HEK293 (cell line): ENCODE results near the gene OVOL3.

Experiments used
- CTCF ChIA-PET: fragments of 350-600 bp; formaldehyde crosslinking; extraction: SDS; loops from one replicate; lab custom pipeline; 2021; ENCODE audit warnings: antibody characterized with exemption; lab: Yijun Ruan, JAX
- POLR2A ChIA-PET: fragments of 300-600 bp; formaldehyde crosslinking; extraction: SDS; loops from one replicate; lab custom pipeline; 2020; ENCODE audit warnings: antibody characterized with exemption, inconsistent platforms; lab: Yijun Ruan, JAX
- H3K27ac ChIP-seq: fragments of 200-500 bp; sonication (Bioruptor generic); 2 replicates; pipeline ENCODE4 v1.5.1; 2014; ENCODE audit warnings: low read depth, low read length, control low read depth, inconsistent platforms; ENCODE audit errors: extremely low read depth
- H3K36me3 ChIP-seq, 2 experiments: fragments of 200-500 bp in 1 of 2; sonication (Bioruptor generic) in 1 of 2; 1 replicate in 1 of 2; 2 replicates in 1 of 2; pipeline ENCODE4 v1.5.1; 2014 to 2017; ENCODE audit warnings: inconsistent platforms in 2 of 2, low read length in 2 of 2; ENCODE audit not compliant: control insufficient read depth in 2 of 2, insufficient read depth in 1 of 2
- H3K4me1 ChIP-seq: fragments of 200-500 bp; sonication (Bioruptor generic); 2 replicates; pipeline ENCODE4 v1.5.1; 2014; ENCODE audit warnings: mild to moderate bottlenecking, low read length, inconsistent platforms; ENCODE audit not compliant: control insufficient read depth, insufficient read depth
- H3K4me3 ChIP-seq: 2 replicates; pipeline ENCODE4 v1.5.1; 2011; ENCODE audit warnings: low read depth, mild to moderate bottlenecking, control low read depth, low read length, moderate library complexity
- H3K9me3 ChIP-seq: fragments of 200-500 bp; sonication (Bioruptor generic); 2 replicates; pipeline ENCODE4 v1.5.1; 2014; ENCODE audit warnings: low read depth, low read length, inconsistent platforms; ENCODE audit not compliant: control insufficient read depth, insufficient read depth
- EGR2 ChIP-seq: fragments of 450-650 bp; formaldehyde crosslinking; IDR thresholded peaks from 2 replicates; pipeline ENCODE4 v1.5.1; 2016; ENCODE audit warnings: low read depth, missing biosample characterization, missing genetic modification characterization
- GFI1B ChIP-seq: fragments of 450-650 bp; formaldehyde crosslinking; IDR thresholded peaks from 2 replicates; pipeline ENCODE4 v1.5.1; 2016; ENCODE audit warnings: missing biosample characterization, missing genetic modification characterization
- GLI2 ChIP-seq: fragments of 450-650 bp; formaldehyde crosslinking; IDR thresholded peaks from 2 replicates; pipeline ENCODE4; 2017; ENCODE audit warnings: missing biosample characterization, missing genetic modification characterization, low read depth, borderline replicate concordance
- KLF1 ChIP-seq: fragments of 450-650 bp; formaldehyde crosslinking; IDR thresholded peaks from 2 replicates; pipeline ENCODE4 v1.5.1; 2016; ENCODE audit warnings: missing biosample characterization, missing genetic modification characterization
- KLF10 ChIP-seq: fragments of 450-650 bp; IDR thresholded peaks from 2 replicates; pipeline ENCODE4 v1.5.1; 2018; ENCODE audit warnings: missing biosample characterization, mild to moderate bottlenecking, missing genetic modification characterization
- KLF7 ChIP-seq: fragments of 450-650 bp; formaldehyde crosslinking; IDR thresholded peaks from 2 replicates; pipeline ENCODE4 v1.5.1; 2016; ENCODE audit warnings: missing biosample characterization, missing genetic modification characterization, borderline replicate concordance
- WT1 ChIP-seq: fragments of 450-650 bp; formaldehyde crosslinking; IDR thresholded peaks from 2 replicates; pipeline ENCODE4 v1.5.1; 2016; ENCODE audit warnings: missing biosample characterization, missing genetic modification characterization
- ZBTB17 ChIP-seq: fragments of 450-650 bp; formaldehyde crosslinking; IDR thresholded peaks from 2 replicates; pipeline ENCODE4 v1.5.1; 2016; ENCODE audit warnings: missing biosample characterization, missing genetic modification characterization
- ZBTB48 ChIP-seq: fragments of 450-650 bp; formaldehyde crosslinking; IDR thresholded peaks from 2 replicates; pipeline ENCODE4 v1.5.1; 2016; ENCODE audit warnings: missing biosample characterization, missing genetic modification characterization
- ZNF24 ChIP-seq: fragments of 450-650 bp; formaldehyde crosslinking; IDR thresholded peaks from 2 replicates; pipeline ENCODE4 v1.5.1; 2016; ENCODE audit warnings: missing biosample characterization, missing genetic modification characterization
- ZNF366 ChIP-seq: fragments of 450-650 bp; formaldehyde crosslinking; conservative IDR thresholded peaks from 2 replicates; pipeline ENCODE4 v1.5.1; 2016; ENCODE audit warnings: missing biosample characterization, missing genetic modification characterization
- ZNF394 ChIP-seq: fragments of 450-650 bp; formaldehyde crosslinking; IDR thresholded peaks from 2 replicates; pipeline ENCODE4 v1.5.1; 2016; ENCODE audit warnings: missing biosample characterization, missing genetic modification characterization, mild to moderate bottlenecking, moderate library complexity, borderline replicate concordance
- ZNF416 ChIP-seq: fragments of 450-650 bp; formaldehyde crosslinking; IDR thresholded peaks from 2 replicates; pipeline ENCODE4 v1.5.1; 2016; ENCODE audit warnings: missing biosample characterization, missing genetic modification characterization
- ZNF530 ChIP-seq: fragments of 450-650 bp; formaldehyde crosslinking; IDR thresholded peaks from 2 replicates; pipeline ENCODE4 v1.5.1; 2016; ENCODE audit warnings: low read depth, missing biosample characterization, missing genetic modification characterization
- ZNF629 ChIP-seq: fragments of 450-650 bp; formaldehyde crosslinking; IDR thresholded peaks from 2 replicates; pipeline ENCODE4 v1.5.1; 2017; ENCODE audit warnings: missing biosample characterization, missing genetic modification characterization
- ZNF670 ChIP-seq: fragments of 450-650 bp; formaldehyde crosslinking; IDR thresholded peaks from 2 replicates; pipeline ENCODE4 v1.5.1; 2016; ENCODE audit warnings: missing biosample characterization, missing genetic modification characterization, low read depth
- TF ChIP-seq, protein P1 (sequence below): fragments of 450-650 bp; formaldehyde crosslinking; IDR thresholded peaks from 2 replicates; pipeline ENCODE4 v1.5.1; 2016; ENCODE audit warnings: missing biosample characterization, missing genetic modification characterization
- TF ChIP-seq, protein P2 (sequence below): fragments of 450-650 bp; formaldehyde crosslinking; IDR thresholded peaks from 2 replicates; pipeline ENCODE4 v1.5.1; 2016; ENCODE audit warnings: missing biosample characterization, missing genetic modification characterization, low read depth
- TF ChIP-seq, protein P3 (sequence below): sonication (generic); formaldehyde crosslinking; IDR thresholded peaks from 2 replicates; pipeline ENCODE4 v1.8.1; 2022; ENCODE audit warnings: mild to moderate bottlenecking, moderate library complexity, missing genetic modification reagents
- TF ChIP-seq, protein P4 (sequence below): fragments of 450-650 bp; formaldehyde crosslinking; IDR thresholded peaks from 2 replicates; pipeline ENCODE4 v1.5.1; 2016; ENCODE audit warnings: missing biosample characterization, missing genetic modification characterization
- TF ChIP-seq, protein P5 (sequence below): fragments of 450-650 bp; formaldehyde crosslinking; IDR thresholded peaks from 2 replicates; pipeline ENCODE4 v1.5.1; 2016; ENCODE audit warnings: missing biosample characterization, missing genetic modification characterization
- TF ChIP-seq, protein P6 (sequence below): fragments of 450-650 bp; formaldehyde crosslinking; IDR thresholded peaks from 2 replicates; pipeline ENCODE4 v1.5.1; 2017; ENCODE audit warnings: missing biosample characterization, missing genetic modification characterization

Gene OVOL3

DNA sequence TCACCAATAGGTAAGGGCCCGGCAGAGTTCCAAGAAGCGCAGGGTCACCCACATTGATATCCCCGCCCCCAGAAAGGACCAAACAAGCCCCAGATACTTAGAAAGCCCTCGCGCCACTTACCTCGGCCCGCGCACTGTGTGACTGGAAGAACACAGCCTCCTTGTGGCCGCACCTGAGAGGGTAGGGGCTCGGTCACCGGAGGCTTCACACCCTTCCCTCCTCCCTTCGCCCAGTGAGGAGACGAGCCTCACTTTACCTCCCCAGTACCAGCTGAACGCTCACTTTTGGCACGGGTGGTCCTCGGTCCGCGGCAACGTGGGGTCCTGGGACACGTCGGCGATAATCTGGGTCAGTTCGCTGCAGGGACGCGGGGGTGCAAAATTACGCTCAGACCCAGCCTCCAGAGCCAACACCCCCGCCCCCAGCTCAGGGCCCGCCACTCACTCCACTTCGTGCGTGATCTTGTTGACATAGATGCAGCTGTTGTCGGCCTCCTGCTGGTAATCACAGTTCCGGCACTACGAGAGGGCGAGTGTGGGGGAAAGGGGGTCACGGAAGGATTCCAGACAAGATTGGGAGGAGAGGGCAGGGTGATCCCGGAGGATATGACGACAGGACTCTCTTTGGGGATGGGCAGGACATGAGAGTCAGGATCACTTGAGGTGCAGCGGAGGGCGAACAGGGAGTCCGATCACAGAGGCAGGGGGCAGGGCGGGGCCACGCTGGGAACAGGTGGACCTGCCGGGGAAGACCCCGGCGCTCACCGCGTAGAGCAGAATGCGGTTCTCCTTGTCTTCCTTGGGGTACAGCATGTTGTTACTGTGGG is 3.2 kb downstream of the OVOL3 start (continued):
- no peak for TF ChIP-seq ZNF670
- TF ChIP-seq, protein P1, sequence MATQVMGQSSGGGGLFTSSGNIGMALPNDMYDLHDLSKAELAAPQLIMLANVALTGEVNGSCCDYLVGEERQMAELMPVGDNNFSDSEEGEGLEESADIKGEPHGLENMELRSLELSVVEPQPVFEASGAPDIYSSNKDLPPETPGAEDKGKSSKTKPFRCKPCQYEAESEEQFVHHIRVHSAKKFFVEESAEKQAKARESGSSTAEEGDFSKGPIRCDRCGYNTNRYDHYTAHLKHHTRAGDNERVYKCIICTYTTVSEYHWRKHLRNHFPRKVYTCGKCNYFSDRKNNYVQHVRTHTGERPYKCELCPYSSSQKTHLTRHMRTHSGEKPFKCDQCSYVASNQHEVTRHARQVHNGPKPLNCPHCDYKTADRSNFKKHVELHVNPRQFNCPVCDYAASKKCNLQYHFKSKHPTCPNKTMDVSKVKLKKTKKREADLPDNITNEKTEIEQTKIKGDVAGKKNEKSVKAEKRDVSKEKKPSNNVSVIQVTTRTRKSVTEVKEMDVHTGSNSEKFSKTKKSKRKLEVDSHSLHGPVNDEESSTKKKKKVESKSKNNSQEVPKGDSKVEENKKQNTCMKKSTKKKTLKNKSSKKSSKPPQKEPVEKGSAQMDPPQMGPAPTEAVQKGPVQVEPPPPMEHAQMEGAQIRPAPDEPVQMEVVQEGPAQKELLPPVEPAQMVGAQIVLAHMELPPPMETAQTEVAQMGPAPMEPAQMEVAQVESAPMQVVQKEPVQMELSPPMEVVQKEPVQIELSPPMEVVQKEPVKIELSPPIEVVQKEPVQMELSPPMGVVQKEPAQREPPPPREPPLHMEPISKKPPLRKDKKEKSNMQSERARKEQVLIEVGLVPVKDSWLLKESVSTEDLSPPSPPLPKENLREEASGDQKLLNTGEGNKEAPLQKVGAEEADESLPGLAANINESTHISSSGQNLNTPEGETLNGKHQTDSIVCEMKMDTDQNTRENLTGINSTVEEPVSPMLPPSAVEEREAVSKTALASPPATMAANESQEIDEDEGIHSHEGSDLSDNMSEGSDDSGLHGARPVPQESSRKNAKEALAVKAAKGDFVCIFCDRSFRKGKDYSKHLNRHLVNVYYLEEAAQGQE (tag by site-specific recombination), result no peak; the same call in 1 of the 2 replicates
- no peak for TF ChIP-seq GLI2 (tag by site-specific recombination)
- TF ChIP-seq ZNF24 (tag by site-specific recombination), result no peak
- TF ChIP-seq, all 188 proteins: peak for 35

DNA sequence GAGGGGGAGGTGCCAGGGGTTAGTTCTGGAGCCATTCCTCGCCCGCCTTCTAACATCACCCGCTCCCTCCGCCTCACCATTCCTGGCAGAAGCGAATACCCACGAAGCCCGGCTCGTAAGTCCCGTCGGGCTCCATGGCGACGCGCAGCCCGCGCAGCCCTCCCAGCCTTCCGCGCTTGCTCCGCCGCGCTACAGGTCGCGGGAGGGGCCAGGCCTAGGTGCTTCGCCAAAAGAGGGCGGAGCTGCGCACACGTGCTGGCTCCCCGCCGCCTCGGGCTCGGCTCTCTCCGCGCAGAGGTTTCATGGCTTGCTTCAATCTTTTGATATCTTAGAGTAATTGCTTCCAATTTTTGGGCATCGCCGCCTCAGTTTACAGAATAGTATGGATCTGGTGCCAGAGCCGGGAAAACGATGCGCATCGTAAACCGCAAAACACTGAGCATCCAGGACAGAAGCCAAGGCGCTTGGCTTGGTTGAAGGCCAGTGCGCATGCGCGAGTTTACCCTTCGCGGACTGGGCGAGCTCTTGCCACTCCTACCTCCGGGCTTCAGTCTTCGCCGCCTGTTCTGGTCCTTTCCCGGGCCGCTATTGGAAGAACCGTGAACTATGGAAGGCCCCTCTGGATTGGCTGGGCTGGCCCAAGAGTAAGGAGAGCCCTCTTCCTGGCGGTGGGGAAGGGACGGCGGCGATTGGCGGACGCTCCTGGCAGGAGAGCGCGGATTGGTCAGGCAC is 3.9 kb downstream of the OVOL3 start, which contains the start of gene POLR2I:
Gene POLR2I (minus strand): TSS at position 155 of the 732 bp plus-strand sequence. CDS start 19 bp downstream, at position 136.
- Histone ChIP-seq H3K4me3 (peak within 1 kb of the TSS; percentile 58), H3K36me3 (peaks cover 56 to 63% of the 10 kb centered on the region in 2 experiments), H3K9me3 (no peaks in the 10 kb centered on the region), H3K4me1 (peaks cover 27% of the 10 kb centered on the region), H3K27ac (peak within 1 kb of the TSS; percentile 92)
- ChIA-PET CTCF (interaction anchor here (0.6 to 5.1 kb wide), 11 partner anchors 12 to 101 kb away, joined by 3 to 49 read pairs (median 4); partner anchors contain the start of genes ALKBH6 and THAP8), POLR2A (interaction anchor here (0.5 to 4.5 kb wide), 48 partner anchors 8 to 1437 kb away, joined by 3 to 96 read pairs (median 4); partner anchors contain the start of genes ALKBH6, CAPNS1, COX6B1 and LIN37)
- TF ChIP-seq ZNF629 (peak; percentile 80), KLF7 (tag by site-specific recombination) (peak; percentile 92), GFI1B (tag by site-specific recombination) (no peak), KLF10 (tag by site-specific recombination) (peak; percentile 90), ZNF394 (tag by site-specific recombination) (peak; percentile 68), ZBTB48 (no peak), EGR2 (no peak), ZBTB17 (peak; percentile 98), KLF1 (peak; percentile 90), ZNF366 (tag by site-specific recombination) (0 out of 2 replicates have a peak, but pooled peaks have one; percentile 62), ZNF416 (no peak), WT1 (tag by site-specific recombination) (peak; percentile 84), ZNF530 (tag by site-specific recombination) (no peak)
- TF ChIP-seq, protein P2, sequence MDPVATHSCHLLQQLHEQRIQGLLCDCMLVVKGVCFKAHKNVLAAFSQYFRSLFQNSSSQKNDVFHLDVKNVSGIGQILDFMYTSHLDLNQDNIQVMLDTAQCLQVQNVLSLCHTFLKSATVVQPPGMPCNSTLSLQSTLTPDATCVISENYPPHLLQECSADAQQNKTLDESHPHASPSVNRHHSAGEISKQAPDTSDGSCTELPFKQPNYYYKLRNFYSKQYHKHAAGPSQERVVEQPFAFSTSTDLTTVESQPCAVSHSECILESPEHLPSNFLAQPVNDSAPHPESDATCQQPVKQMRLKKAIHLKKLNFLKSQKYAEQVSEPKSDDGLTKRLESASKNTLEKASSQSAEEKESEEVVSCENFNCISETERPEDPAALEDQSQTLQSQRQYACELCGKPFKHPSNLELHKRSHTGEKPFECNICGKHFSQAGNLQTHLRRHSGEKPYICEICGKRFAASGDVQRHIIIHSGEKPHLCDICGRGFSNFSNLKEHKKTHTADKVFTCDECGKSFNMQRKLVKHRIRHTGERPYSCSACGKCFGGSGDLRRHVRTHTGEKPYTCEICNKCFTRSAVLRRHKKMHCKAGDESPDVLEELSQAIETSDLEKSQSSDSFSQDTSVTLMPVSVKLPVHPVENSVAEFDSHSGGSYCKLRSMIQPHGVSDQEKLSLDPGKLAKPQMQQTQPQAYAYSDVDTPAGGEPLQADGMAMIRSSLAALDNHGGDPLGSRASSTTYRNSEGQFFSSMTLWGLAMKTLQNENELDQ (tag by site-specific recombination), result no peak
- TF ChIP-seq, protein P3, sequence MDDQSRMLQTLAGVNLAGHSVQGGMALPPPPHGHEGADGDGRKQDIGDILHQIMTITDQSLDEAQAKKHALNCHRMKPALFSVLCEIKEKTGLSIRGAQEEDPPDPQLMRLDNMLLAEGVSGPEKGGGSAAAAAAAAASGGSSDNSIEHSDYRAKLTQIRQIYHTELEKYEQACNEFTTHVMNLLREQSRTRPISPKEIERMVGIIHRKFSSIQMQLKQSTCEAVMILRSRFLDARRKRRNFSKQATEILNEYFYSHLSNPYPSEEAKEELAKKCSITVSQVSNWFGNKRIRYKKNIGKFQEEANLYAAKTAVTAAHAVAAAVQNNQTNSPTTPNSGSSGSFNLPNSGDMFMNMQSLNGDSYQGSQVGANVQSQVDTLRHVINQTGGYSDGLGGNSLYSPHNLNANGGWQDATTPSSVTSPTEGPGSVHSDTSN (CRISPR knock-in tag), result no peak
- TF ChIP-seq, protein P4, sequence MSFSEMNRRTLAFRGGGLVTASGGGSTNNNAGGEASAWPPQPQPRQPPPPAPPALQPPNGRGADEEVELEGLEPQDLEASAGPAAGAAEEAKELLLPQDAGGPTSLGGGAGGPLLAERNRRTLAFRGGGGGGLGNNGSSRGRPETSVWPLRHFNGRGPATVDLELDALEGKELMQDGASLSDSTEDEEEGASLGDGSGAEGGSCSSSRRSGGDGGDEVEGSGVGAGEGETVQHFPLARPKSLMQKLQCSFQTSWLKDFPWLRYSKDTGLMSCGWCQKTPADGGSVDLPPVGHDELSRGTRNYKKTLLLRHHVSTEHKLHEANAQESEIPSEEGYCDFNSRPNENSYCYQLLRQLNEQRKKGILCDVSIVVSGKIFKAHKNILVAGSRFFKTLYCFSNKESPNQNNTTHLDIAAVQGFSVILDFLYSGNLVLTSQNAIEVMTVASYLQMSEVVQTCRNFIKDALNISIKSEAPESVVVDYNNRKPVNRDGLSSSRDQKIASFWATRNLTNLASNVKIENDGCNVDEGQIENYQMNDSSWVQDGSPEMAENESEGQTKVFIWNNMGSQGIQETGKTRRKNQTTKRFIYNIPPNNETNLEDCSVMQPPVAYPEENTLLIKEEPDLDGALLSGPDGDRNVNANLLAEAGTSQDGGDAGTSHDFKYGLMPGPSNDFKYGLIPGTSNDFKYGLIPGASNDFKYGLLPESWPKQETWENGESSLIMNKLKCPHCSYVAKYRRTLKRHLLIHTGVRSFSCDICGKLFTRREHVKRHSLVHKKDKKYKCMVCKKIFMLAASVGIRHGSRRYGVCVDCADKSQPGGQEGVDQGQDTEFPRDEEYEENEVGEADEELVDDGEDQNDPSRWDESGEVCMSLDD (tag by site-specific recombination), result peak; percentile 76; the same call in 1 of the 2 replicates
- TF ChIP-seq, protein P5, sequence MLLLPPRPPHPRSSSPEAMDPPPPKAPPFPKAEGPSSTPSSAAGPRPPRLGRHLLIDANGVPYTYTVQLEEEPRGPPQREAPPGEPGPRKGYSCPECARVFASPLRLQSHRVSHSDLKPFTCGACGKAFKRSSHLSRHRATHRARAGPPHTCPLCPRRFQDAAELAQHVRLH, result peak; percentile 72; the same call in 1 of the 2 replicates
- TF ChIP-seq, protein P6, sequence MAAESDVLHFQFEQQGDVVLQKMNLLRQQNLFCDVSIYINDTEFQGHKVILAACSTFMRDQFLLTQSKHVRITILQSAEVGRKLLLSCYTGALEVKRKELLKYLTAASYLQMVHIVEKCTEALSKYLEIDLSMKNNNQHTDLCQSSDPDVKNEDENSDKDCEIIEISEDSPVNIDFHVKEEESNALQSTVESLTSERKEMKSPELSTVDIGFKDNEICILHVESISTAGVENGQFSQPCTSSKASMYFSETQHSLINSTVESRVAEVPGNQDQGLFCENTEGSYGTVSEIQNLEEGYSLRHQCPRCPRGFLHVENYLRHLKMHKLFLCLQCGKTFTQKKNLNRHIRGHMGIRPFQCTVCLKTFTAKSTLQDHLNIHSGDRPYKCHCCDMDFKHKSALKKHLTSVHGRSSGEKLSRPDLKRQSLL (tag by site-specific recombination), result no peak
